ENCODE data around the gene NOVA2.
"Not testable (repeated sequence)": the region's sequence is repeated elsewhere in the genome, so short reads cannot be mapped to it uniquely, and the experiment has no call there.

The NOVA2 gene

DNA sequence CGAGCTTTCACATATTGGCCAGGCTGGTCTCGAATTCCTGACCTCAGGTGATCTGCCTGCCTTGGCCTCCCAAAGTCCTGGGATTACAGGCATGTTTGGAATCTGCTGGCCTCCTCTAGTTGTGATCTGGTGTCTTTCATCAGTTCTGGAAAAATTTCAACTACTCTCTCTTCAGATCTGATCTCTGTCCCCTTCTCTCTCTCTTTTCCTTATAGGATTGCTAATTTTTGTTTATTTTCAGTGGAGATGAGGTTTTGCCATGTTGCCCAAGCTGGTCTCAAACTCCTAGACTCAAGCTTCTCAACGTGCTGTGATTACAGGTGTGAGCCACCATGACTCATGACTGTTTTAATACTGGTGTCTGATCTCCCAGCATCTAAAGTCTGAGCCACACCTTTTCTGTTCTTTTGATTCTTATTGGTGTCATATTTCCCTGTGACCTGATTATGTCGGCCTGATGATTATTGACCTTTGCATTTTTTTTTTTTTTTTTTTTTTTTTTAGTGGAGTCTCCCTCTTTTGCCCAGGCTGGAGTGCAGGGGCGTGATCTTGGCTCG is 48.7 kb downstream of the NOVA2 start:
- no peak for DNase-seq (ENCODE audit: low spot score)

DNA sequence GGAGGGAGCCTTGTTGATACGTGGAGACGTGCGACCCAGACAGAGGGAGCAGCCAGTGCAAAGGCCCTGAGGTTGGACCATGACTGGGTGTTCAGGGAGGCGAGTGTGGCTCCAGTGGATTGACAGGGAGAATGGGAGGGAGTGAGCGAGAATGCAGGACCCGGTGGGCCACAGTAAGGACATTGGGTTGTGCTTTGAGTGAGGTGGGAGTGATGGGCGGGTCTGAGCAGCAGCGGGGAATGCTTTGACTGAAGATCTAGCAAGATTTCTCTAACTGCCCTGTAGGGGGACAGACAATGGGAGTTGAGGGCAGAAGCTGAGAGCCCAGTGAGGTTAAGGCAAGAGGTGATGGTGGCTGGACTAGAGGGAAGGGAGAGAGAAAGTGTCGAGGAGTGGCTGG is 51.4 kb downstream of the NOVA2 start:
- peak; percentile 77 for DNase-seq (ENCODE audit: low spot score)

DNA sequence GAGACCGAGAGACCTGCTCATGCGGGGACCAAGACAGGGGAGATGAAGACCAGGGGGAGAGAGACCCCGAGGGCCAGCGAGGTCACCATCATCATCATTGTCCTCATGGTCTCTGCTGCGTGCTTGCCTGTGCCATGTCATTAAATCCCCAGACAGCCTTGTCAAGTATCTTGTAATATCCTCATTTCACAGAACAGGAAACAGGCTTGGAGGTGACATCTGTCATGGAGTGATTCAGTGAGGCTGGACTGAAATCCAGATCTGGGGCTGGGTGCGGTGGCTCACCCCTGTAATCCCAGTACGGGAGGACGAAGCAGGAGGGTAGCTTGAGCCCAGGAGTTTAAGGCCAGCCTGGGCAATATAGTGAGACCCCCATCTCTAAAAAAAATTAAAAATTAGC is 53.2 kb downstream of the NOVA2 start:
- no peak for DNase-seq (ENCODE audit: low spot score)

DNA sequence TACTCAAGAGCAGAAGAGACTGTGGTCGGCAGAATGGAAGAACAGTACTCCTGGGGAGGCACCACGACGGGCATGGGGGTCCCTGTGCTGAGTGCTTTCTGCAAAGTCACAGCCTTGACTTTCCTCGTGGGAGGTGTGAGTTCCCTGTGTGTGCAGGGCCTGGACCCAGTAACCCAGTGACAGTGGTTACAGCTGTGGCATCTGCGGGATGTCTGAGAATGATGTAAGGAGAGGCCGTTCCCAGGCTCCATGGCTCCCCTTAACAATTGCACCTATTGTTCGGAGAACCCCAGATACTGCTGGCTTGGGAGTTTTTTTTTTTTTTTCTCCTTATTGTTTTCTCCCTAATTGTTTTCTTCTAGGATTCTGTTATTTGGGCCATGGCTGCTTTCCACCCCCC is 54.0 kb downstream of the NOVA2 start:
- DNase-seq (ENCODE audit: low spot score): no peak

DNA sequence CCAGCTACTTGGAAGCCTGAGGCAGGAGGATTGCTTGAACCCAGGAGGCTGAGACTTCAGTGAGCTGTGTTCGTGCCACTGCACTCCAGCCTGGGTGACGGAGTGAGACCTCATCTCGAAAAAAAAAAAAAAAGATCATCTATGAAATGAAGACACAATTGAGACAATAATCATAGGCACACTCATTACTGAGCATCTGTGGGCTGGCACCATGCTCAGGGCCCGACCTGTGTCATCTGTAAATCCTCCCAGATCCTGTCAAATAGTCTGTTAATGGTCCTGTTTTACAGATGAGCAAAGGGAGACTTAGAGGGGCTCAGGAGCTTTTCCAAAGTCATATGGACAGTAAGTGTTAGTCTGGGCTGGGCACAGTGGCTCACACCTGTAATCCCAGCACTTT is 54.9 kb downstream of the NOVA2 start:
- DNase-seq (ENCODE audit: low spot score): no peak

DNA sequence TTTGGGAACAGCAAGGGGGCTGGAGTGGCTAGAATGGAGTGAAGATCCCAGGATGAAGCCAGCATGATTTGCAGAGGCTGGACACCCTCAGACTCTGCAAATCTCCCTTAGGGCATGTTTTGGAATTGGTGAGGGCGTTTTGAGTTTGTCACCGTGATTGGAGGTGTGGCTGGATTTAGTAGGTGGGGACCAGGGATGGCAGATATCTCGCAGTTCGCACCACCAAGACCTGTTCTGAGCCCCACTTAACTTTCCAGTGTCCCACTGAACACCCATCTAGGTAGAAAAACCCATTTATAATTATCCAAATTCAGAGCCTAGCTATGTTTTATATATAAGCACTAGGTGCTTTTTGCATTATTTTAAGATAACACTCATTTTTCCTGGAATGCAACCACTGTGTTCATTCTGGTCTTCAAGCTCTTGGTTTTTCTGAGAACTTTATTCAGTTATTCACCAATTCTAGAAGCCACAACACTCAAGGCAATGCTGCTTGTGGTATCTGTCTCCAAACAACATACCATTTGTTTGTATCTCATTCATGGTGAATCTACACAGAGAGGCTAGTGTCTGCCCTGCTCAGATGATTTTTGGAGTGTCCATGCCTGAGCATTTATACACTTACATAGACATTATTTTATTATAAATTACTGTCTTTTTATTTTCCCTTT is 56.1 kb downstream of the NOVA2 start:
- no peak for DNase-seq (ENCODE audit: low spot score)

DNA sequence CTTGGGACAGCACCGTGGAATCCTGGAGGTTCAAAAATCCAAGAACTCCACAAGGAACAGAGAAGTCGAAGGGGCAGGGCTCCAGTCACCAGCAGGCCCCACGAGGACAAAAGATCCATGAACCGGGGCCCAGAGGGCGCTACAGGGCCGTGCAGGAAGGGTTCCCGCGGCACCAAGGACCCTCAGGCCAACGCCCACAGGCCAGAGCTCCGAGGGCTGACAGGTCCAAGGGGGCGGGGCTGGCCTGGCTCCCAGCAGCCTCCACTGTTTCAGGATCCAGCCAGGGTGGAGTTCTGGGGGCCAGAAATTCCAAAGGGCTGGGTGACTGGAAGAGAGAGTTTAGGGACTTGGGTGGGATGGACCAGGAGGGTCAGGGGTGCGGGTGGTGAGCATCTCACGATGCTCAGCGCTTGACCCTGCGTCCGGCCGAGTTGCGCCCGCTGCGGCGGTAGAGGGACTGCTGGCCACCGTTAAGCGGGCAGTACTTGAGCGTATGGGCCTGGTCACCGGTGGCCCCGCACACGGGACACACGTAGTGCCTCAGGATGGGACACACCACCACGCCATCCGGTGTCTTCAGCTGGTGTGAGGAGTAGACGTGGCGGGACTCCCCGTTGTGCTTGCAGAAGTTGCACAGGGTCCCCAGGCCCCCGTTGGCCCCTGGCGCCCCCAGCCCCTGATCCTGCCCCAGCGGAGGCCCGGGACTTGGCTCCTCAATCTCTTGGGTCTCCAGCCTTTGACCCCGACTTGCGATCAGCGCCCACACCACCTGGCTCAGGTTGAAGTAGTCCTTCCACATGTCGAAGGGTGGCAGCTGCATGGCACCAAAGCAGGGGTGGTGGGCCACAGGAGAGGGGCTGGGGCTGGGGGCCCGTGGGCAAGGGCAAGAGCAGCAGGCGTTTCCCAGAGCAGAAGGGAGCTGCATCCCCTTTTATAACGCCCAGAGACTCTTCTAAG is 59.5 kb downstream of the NOVA2 start, which contains the start of gene NANOS2:
TSS of gene NANOS2 (minus strand) at position 905 of the 957 bp plus-strand sequence. CDS start at position 820, 85 bp downstream.
- peak; percentile 44 for DNase-seq (ENCODE audit: low spot score)

DNA sequence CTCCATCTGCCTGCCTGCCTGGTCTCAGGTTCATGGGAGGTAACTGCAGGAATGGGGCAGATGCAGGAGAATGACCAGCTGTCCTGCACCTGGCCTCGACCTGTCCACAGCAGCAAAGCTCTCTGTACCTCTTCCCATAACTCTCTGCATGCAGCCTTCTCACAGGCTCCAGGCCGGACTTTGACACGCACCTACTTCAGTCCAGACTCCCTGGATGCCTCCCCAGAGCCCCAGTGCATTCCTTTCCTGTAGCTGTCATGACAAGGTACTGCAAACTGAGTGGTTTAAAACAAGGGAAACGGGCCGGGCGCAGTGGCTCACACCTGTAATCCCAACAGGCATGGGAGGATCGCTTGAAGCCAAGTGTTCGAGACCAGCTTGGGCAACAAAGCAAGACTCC is 62.4 kb downstream of the NOVA2 start:
- no peak for DNase-seq (ENCODE audit: low spot score)

DNA sequence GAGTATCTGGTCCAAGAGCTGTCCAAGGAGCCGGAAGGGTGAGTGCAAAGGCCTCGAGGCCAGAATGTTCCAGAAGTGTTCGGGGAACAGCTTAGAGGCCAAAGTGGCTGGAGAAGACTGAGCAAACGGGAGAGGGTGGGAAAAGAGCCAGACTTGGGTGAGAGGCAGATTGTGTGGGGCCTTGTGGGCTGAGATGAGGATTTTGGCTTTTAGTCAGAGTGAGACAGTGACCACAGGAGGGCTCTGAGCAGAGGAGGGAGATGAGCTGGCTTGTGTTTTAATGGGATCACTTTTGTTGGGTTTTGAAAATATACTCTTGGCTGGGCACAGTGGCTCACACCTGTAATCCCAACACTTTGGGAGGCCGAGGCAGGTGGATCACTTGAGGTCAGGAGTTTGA is 64.7 kb downstream of the NOVA2 start:
- DNase-seq (ENCODE audit: low spot score): no peak

DNA sequence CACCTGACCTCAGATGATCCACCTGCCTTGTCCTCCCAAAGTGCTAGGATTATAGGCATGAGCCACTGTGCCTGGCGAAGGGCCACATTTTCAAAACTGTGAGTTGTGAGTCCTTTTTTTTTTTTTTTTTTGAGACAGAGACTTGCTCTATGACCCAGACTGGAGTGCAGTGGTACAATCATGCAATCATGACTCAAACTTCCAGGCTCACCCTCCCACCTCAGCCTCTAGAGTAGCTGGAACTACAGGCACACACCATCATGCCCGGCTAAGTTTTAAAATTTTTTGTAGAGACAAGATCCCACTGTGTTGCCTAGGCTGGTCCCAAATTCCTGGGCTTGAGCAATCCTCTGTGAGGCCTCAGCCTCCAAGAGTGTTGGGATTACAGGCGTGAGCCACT is 67.4 kb downstream of the NOVA2 start:
- DNase-seq (ENCODE audit: low spot score): no peak

DNA sequence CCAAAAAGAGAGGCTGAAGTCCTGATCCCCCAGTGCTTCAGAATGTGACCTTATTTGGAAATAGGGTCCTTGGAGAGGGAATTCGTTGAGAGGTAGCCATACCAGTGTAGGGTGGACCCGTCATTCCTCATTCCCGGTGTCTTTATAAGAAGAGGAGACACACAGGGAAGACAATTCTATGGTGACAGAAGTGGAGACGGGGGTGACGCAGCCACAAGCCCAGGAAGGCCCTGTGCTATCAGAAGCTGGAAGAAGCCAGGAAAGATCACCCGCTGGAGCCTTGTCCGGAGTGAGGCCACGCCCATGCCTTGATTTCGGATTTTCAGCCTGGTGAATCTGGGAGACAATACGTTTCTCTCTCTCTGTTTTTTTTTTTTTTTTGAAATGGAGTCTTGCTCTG is 68.7 kb downstream of the NOVA2 start:
- no peak for DNase-seq (ENCODE audit: low spot score)

DNA sequence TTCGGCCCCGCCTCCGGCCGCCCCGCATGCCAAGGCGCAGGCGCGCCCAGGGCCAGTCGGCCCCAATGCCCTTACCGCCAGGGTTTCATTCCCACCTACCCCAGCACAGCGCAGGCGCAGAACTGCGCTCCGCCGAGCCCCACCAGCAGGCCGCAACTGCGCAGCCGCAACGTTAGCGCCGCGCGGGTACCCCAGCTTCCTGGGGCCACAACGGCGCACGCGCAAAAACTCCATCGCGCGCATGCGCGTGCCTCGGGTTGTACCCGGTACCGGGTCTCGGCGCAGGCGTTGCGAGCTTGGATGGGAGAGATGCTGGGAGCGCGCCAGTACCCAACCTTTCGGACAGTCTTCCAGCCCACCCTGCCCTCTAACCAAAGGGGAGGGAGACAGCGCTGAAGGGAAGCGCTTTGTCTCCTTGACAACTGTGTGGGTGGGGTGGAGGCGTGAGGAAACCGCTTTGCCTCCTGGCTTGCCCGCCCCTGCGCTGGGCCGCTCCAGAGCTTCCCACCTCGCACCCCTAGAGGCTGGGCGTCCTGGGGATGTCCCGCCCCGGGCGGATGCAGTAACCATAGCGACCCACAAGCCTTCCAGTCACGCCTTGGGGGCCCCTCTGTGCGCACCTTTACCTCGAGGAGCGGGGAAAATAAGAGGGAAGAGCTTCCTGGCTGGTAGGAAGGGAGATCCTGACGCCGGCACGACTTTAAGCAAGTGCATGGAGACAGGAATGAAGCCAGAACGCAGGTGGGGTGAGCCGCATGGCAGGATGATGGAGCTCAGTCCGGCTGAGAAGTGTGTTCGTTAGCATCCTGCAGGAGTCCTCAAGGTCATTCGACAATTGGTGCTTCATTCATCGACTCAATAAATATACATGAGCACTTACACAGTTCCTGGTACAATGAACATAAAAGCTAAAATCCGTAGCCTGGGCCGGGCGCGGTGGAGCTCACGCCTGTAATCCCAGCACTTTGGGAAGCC is 70.7 kb downstream of the NOVA2 start:
- DNase-seq (ENCODE audit: low spot score): peak; percentile 99

DNA sequence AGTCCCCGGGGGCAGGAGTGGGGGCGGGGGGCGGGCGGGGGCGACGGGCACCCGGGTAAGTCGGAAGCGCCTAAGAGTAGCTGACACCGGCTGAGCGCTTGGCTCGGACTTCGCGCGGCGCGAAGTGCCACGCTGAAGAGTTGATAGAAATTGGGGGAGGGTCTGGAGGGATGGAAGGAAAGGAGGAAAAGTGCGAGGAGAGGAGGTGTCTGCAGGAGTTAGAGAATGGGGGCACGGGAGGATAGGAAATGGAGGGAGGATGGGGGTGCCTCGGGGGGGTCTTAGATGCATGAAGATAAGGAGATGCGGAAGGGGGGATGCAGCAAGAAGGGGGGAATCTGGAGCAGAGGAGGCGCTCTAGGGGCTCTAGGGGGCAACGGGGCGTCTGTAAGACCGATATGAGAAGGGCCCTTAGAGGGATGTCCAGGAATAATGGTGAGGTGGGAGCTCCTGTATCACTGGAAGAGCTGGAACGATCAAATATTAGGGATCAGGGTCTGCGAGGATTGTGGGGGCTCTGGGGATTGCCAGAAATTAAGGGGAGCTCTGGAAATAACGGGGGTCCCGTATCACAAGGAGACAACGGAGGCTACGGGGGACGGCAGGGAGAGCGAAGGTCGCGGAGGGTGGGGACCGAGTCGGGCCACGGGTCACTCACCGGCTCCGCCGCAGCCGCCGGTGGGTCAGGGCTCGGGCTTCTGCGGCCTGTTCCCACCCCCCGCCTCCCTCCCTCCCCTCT is 71.6 kb downstream of the NOVA2 start, which contains the start of gene MYPOP:
TSS of gene MYPOP (minus strand) at position 702 of the 739 bp plus-strand sequence. CDS start 840 bp downstream, outside the sequence.
- no peak for DNase-seq (ENCODE audit: low spot score)

DNA sequence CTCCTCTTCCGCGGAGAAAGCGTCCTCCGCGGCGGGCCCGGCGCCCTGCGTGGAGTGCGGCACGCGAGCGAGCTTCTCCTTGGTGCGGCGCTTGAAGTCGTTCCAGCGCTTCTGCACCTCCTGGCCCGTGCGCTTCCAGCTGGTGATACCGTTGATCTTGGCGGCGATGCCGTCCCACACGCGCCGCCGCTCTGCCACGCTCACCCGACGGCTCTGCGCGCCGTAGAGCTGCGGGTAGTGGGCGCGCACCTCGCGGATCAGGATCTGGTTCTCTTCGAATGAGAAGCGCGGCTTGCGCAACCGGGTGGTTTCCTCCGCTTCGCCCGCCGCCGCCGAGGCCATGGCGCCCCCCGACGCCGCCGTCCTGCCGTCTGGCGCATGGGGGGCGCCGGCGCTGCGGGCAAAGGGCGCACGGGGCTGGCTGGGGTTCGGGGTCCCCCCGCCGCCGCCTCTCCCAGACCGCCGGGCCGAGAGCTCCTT is 72.2 kb downstream of the NOVA2 start:
- DNase-seq (ENCODE audit: low spot score): no peak

DNA sequence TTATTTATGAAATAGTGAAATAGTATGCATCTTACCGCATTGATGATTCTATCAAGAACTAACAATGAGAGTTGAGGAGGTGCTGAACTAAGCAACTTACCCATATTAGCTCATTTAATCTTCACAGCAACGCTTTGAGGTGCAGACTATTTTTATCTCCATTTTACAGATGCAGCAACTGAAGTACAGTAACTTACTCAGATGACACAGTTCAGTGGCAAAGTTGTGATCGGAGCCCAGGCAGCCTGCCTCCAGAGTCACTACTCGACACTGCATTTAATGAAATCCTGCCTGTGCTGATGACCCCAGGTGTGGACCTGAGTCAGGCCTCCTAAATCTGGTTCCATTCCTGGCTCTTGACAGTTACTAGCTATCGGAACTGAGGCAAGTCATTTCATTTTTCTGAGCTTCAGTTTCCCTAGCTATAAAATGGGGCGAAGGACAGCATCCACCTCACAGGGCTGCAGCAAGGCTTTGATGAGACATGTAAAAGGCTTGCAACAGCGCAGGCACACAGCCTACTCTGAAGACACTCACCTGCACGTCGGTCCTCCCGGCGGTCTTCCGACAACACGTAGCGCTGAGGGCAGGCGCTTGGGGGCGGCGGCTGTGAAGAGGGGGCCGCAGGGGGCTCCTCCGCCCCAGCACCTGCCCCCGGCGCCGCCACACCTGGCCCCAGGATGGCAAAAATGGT is 72.8 kb downstream of the NOVA2 start:
- peak; percentile 40 for DNase-seq (ENCODE audit: low spot score)

DNA sequence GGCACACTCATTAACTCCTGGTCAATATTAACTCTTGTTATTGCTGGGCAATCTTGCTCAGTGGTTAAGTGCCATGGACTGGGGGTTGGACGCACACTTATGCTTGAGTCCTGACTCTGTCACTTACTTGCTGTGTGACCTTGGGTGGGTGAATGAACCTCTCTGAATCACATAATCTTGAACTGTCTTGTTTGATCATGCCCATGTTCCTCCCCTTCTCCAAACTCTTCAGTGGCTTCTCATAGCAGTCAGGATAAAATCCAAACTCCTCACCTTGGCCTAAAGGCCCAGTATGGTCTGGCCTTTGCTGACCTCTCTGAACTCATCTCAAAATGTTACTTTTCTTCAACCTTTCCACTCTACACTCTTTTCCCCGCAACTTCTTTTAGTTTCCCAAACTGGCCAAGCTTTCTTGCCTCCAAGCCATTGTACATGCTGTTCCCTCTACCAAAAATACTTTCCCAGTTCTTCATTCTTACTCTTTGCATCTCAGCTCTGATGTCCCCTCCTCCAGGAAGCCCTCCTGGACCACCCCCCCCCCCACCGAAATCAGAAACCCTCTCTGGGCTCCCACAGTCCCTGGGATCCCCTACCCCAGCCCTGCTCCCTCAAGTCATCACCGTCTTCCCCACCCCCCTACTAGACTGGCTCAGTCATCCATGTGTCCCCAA is 73.6 kb downstream of the NOVA2 start:
- DNase-seq (ENCODE audit: low spot score): no peak

DNA sequence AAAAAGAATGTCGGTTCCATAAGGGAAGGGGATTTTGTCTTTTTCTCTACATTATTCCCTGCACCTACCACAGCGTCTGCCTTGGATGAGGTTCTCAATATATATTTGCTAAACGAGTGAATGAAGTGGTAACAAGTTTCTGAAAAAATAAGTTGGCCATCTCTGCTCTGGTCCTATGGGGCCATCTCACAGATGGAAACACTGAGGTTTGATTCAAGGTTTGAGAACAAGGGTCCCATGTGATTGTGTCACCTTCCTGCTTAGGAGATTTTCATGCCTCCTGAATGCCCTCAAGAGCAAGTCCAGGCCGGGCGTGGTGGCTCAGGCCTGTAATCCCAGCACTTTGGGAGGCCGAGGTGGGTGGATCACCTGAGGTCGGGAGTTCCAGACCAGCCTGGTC is 74.4 kb downstream of the NOVA2 start:
- DNase-seq (ENCODE audit: low spot score): no peak

DNA sequence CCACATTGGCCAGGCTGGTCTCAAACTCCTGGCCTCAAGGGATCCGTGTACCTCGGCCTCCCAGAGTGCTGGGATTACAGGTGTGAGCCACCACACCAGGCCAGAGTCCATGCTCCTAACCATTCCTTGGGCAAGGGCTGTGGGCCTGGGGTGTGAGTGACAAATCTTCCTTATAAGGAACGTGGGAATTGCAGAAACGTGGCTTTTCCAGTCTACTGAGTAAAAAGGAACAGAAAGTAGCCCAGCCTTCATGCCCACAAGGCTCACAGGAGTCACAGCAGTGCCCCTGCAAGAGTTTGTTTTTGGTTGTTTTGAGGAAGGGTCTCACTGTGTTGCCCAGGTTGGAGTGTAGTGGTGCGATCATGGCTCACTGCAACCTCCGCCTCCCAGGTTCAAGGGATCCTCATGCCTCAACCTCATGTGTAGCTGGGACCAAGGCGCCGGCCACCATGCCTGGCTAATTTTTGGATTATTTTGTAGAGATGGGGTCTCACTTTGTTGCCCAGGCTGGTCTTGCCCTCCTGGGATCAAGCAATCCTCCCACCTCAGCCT is 76.3 kb downstream of the NOVA2 start:
- DNase-seq (ENCODE audit: low spot score): no peak

DNA sequence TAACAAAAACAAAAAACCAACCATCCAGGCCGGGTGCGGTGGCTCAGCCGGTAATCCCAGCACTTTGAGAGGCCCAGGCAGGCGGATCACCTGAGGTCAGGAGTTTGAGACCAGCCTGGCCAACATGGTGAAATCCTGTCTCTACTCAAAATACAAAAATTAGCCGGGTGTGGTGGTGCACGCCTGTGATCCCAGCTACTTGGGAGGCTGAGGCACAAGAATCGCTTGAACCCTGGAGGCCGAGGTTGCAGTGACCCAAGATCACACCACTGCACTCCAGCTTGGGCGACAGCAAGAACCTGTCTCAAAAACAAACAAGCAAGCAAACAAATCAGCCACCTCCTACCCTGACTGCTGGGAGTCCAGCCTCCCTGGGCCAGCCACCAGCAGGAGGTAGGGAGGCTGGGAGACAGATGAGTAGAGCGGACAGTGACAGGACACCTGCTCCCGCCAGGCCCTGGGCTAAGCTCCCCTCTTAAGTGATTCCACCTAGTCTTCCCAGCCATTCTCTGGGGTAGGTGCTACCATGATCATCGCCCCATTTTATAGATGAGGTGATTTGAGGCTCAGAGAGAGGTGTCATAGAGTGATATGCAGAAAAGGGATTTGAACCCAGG is 77.6 kb downstream of the NOVA2 start:
- DNase-seq (ENCODE audit: low spot score): not testable (repeated sequence)

Measured in NAMALWA (cell line).